A673 (cell line): Measurements from ENCODE around the gene MMP28. TPM values are rescaled to one million over a fixed set of nuclear protein-coding genes. Genes with fewer than 3 reads are reported as not detected.

Source experiments
- BruUV-seq: library from RNA; stranded (reverse); fragments of 400-500 nt; replicated peaks from 2 replicates; lab custom pipeline; 2021; lab: Mats Ljungman, UMichigan
- CTCF ChIA-PET: fragments of 300-600 bp; sonication (Branson Sonifier 250); formaldehyde crosslinking; loops from one replicate; lab custom pipeline; 2022; ENCODE audit warnings: antibody characterized with exemption; lab: Charles Lee
- POLR2A ChIA-PET: fragments of 300-600 bp; sonication (Branson Sonifier 250); formaldehyde crosslinking; loops from one replicate; lab custom pipeline; 2022; ENCODE audit warnings: antibody characterized with exemption; ENCODE audit not compliant: low non-redundant PET; lab: Charles Lee
- DNase-seq: peaks from one replicate; pipeline ENCODE4 v3.0.0-alpha.2; 2015; ENCODE audit warnings: low spot score
- H3K27ac ChIP-seq: fragments of 200-600 bp; sonication (generic); 2 replicates; pipeline ENCODE4 v1.5.1; 2016; ENCODE audit warnings: mixed run types, low read depth, mild to moderate bottlenecking, mixed read lengths, antibody characterized with exemption, low read length; ENCODE audit not compliant: poor library complexity, severe bottlenecking
- H3K27me3 ChIP-seq: fragments of 200-600 bp; sonication (generic); replicated peaks from 2 replicates; pipeline ENCODE4 v1.6.1; 2017; ENCODE audit warnings: mixed run types, low read depth, mild to moderate bottlenecking, mixed read lengths, antibody characterized with exemption, low read length; ENCODE audit not compliant: insufficient read depth, poor library complexity
- H3K36me3 ChIP-seq: fragments of 200-600 bp; sonication (generic); 2 replicates; pipeline ENCODE4 v1.6.1; 2016; ENCODE audit warnings: mixed run types, mild to moderate bottlenecking, mixed read lengths, antibody characterized with exemption, low read length; ENCODE audit not compliant: insufficient read depth, poor library complexity, severe bottlenecking
- H3K4me1 ChIP-seq: fragments of 200-600 bp; sonication (generic); 2 replicates; pipeline ENCODE4 v1.6.1; 2017; ENCODE audit warnings: mixed run types, mild to moderate bottlenecking, mixed read lengths, antibody characterized with exemption, low read length; ENCODE audit not compliant: insufficient read depth, poor library complexity, severe bottlenecking
- H3K4me3 ChIP-seq: fragments of 200-600 bp; sonication (generic); 2 replicates; pipeline ENCODE4 v1.5.1; 2016; ENCODE audit warnings: low read depth, mixed run types, mild to moderate bottlenecking, mixed read lengths, low read length; ENCODE audit not compliant: poor library complexity, severe bottlenecking
- H3K9me3 ChIP-seq: fragments of 200-600 bp; sonication (generic); 2 replicates; pipeline ENCODE4 v1.6.1; 2016; ENCODE audit warnings: mixed run types, low read depth, mild to moderate bottlenecking, mixed read lengths, antibody characterized with exemption, low read length; ENCODE audit not compliant: poor library complexity, severe bottlenecking
- EZH2 ChIP-seq: fragments of 200-600 bp; sonication (generic); IDR thresholded peaks from 2 replicates; pipeline ENCODE4 v1.6.1; 2017; ENCODE audit warnings: borderline replicate concordance, low read depth, mild to moderate bottlenecking, mixed read lengths, antibody characterized with exemption, low read length; ENCODE audit not compliant: poor library complexity, severe bottlenecking
- intact Hi-C: fragments of 100-400 bp; cut with micrococcal nuclease; formaldehyde crosslinking; loops from one replicate; pipeline ENCODE4 v1.10.0; 2022; ENCODE audit not compliant: unreplicated experiment
- total RNA-seq: library from RNA; stranded (reverse); gene quantifications from 2 replicates; pipeline ENCODE4 v1.2.3, GENCODE V29; 2021
- TF ChIP-seq, protein P1 (sequence below): fragments of 300-800, 200-600 bp; sonication (generic); conservative IDR thresholded peaks from 2 replicates; pipeline ENCODE4 v1.5.1; 2017; ENCODE audit warnings: low read depth, mild to moderate bottlenecking, antibody characterized with exemption, low read length, moderate library complexity, mixed read lengths

Gene MMP28
- total RNA-seq, 1 experiment from 2014 or later = not detected

- BruUV-seq = no TSS peak
- ChIA-PET CTCF (no interaction called here), POLR2A (no interaction called here)
- Histone ChIP-seq H3K9me3 (no peaks in the 10 kb centered on the region), H3K27ac (no peak overlapping the region), H3K4me1 (peaks cover 17% of the 10 kb centered on the region), H3K27me3 (no peaks in the 10 kb centered on the region), H3K36me3 (no peaks in the 10 kb centered on the region), H3K4me3 (peak overlapping the region; percentile 84)
- no peak for DNase-seq
- intact Hi-C loops = no loop called here
- TF ChIP-seq EZH2 = no peak
- TF ChIP-seq, protein P1, sequence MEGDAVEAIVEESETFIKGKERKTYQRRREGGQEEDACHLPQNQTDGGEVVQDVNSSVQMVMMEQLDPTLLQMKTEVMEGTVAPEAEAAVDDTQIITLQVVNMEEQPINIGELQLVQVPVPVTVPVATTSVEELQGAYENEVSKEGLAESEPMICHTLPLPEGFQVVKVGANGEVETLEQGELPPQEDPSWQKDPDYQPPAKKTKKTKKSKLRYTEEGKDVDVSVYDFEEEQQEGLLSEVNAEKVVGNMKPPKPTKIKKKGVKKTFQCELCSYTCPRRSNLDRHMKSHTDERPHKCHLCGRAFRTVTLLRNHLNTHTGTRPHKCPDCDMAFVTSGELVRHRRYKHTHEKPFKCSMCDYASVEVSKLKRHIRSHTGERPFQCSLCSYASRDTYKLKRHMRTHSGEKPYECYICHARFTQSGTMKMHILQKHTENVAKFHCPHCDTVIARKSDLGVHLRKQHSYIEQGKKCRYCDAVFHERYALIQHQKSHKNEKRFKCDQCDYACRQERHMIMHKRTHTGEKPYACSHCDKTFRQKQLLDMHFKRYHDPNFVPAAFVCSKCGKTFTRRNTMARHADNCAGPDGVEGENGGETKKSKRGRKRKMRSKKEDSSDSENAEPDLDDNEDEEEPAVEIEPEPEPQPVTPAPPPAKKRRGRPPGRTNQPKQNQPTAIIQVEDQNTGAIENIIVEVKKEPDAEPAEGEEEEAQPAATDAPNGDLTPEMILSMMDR = no peak
Observed at GRCh38 chr17:35811759-35812158, 16.3 kb upstream of the MMP28 start.

- Histone ChIP-seq H3K36me3 (no peaks in the 10 kb centered on the region), H3K27ac (peak overlapping the region; percentile 97), H3K27me3 (no peaks in the 10 kb centered on the region), H3K9me3 (no peaks in the 10 kb centered on the region), H3K4me1 (peaks cover 17% of the 10 kb centered on the region), H3K4me3 (peak overlapping the region; percentile 84)
- TF ChIP-seq, protein P1 = no peak
- TF ChIP-seq EZH2 = no peak
- DNase-seq = no peak
- no TSS peak for BruUV-seq
- intact Hi-C loops = loop anchor here (5.0 kb wide), 1 partner anchor 48 kb away; the partner anchor contains the start of gene C17orf50
- ChIA-PET POLR2A (no interaction called here), CTCF (no interaction called here)
Observed at GRCh38 chr17:35809855-35810461, 14.5 kb upstream of the MMP28 start.

DNA sequence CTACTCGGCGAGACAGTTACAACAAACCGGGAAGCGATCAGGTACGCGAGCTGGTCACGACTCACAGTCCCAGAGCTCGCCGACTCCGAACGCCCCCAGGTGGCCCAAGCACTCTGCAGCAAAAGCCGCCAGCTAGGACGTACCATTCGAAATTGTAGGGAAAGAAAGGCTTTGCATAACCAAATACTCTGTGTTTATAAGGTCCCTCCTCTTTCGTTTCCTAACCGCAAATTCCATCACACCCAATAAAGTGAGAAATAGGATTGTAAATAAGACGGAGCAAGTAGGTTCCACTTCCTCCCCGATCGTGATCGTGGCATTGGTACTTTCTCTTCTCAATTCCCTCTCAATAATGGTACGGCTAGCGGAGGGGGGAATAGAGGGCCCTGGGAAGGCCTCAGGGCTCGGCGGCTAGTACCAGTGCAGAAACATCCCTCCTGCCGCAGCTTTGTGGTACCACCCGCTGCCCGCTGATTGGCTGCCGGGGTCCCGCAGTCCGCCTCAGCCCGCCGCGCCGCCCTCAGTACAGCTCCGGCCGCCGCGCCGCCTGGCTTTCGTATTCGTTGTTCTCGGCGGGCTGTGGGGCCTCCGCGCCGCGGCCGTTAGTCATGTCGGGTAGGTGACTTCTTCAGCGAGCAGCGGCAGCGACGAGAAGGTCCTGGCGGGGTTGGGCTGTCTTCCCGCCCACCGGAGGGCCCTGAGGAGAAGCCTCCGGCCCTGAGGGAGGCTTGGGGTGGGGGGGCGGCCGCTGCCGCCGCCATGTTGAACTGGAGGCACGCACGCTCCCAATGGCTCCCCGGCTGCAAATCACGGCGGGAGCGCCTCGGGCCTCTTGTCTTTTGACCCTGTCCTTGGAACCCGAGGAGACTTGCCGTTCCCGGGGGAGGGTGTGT is 13.8 kb upstream of the MMP28 start, which contains the start of gene TAF15:
TAF15 (plus strand) TSS at position 523 of the 893 bp plus-strand sequence; CDS start at position 609, 86 bp downstream.
- intact Hi-C loops = loop anchor here (5.0 kb wide), 1 partner anchor 47 kb away; the partner anchor contains the start of gene C17orf50
- H3K9me3 ChIP-seq = no peaks in the 10 kb centered on the region
- no TSS peak for BruUV-seq
- peak within 1 kb of the TSS; percentile 97 for H3K27ac ChIP-seq
- peak; percentile 96 for DNase-seq
- H3K4me3 ChIP-seq = peak within 1 kb of the TSS; percentile 84
- TF ChIP-seq EZH2 = no peak
- TF ChIP-seq, protein P1 = peak; percentile 63
- CTCF ChIA-PET = interaction anchor here (2.0 kb wide), 1 partner anchor 45 kb away, joined by 13 read pairs; no protein-coding TSS in a partner anchor
- no peaks in the 10 kb centered on the region for H3K27me3 ChIP-seq
- POLR2A ChIA-PET = interaction anchor here (0.6 to 1.2 kb wide), 3 partner anchors 13 to 202 kb away, joined by 5 to 7 read pairs (median 5); no protein-coding TSS in a partner anchor
- no peaks in the 10 kb centered on the region for H3K36me3 ChIP-seq
- peaks cover 17% of the 10 kb centered on the region for H3K4me1 ChIP-seq
